IPS-NIHi7 (cell line): ENCODE data around the gene RNF10.
A peak's percentile ranks its signal among the peaks of the same experiment; 100 is the strongest.
"Not testable (repeated sequence)": the region's sequence is repeated elsewhere in the genome, so short reads cannot be mapped to it uniquely, and the experiment has no call there.

ENCODE experiments used
- DNase-seq: peaks from one replicate; pipeline ENCODE4 v3.0.0; 2012; ENCODE audit warnings: mixed read lengths; ENCODE audit errors: extremely low spot score

Gene RNF10

DNA sequence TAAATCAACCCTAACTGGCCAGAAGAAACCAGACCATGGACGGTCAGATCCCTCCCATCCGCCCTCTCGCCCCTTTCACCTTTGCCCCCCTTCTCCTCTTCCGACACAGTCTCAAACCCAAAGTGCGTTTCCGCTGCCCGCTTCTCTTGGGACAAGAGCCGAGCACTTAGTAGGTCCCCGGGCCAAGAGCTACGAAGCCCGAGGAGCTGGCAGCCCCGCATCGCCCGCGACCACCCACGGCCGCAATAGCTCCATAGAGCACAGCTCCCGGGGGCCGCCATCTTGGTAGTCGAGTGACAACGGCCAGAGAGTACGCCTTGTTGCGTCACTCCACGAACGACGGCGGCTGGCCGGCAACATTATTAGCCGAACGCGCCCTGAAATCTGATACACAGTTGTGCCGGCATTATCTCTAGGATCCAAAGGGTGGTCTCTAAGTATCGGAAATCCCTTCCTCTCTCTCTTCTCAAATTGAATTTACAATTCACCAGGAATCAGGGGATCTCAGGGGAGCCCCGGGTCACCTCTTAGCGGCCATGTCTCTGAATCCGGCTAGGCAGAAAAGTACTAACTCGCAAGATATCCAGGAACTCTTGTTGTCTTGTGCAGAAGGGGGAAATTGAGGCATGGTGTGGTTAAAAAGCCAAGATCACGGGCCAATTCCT is 5.2 kb upstream of the RNF10 start, which contains the start of gene COQ5:
TSS of gene COQ5 (minus strand) at position 298 of the 665 bp plus-strand sequence. CDS start at position 281, 17 bp downstream.
- DNase-seq, result peak; percentile 88

DNA sequence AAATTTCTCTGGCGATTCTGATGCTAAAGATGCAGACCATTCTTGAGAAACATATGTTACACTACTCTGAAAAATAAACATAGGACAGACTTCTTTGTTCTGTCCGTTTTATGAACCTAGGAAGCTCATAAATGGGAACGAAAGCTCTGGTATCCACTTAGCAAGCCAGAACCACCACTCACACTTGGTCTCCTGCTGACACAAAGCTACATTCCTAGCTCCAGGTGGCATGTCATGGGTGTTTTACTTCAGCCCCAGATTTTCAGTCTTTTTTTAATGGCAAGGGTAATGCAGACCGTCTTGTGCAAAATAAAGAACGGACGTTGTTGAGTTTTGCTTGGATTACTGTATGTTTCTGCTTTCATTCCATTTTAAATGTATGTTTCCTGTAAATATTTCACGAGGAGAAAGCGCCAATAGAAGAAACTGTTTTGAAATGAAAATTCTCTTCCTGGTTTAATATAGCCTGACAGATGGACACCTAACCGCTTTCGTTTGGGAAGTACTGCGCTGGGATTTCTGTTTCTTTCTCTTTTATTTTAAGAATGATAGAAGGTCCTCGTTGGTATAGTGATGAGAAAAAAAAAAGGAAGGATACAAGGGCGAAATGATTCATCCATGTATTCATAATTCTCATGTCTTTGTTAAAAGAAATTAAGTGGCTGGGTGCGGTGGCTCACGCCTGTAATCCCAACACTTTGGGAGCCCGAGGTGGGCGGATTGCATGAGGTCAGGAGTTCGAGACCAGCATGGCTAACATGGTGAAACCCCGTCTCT is 4.3 kb upstream of the RNF10 start:
- peak; percentile 54 for DNase-seq

- not testable (repeated sequence) for DNase-seq
Measured at GRCh38 chr12:120530418-120530761, 3.8 kb upstream of the RNF10 start.

GRCh38 chr12:120532701-120533238 is 1.4 kb upstream of the RNF10 start:
- no peak for DNase-seq

- peak; percentile 77 for DNase-seq
Measured at GRCh38 chr12:120534703-120535655, 823 bp downstream of the RNF10 start.

- no peak for DNase-seq
Measured at GRCh38 chr12:120536064-120536791, 2.1 kb downstream of the RNF10 start.

DNA sequence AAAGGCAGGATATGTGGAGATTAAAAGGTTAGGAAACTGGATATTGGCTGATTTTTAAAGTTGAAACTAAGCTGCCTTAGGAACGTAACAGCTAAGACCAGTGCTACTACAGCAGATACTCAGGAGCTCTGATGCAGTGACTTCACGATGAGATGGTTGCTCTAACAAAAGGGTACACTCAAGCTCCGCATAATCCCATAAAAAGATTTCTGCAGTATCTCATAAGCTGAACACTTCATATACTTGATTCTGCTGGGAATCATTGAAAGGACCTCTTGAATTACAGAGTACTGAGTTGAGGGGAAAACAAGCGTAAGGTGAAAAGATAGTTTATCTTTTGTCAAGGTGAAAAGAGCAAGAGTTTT is 3.7 kb downstream of the RNF10 start:
- no peak for DNase-seq

DNA sequence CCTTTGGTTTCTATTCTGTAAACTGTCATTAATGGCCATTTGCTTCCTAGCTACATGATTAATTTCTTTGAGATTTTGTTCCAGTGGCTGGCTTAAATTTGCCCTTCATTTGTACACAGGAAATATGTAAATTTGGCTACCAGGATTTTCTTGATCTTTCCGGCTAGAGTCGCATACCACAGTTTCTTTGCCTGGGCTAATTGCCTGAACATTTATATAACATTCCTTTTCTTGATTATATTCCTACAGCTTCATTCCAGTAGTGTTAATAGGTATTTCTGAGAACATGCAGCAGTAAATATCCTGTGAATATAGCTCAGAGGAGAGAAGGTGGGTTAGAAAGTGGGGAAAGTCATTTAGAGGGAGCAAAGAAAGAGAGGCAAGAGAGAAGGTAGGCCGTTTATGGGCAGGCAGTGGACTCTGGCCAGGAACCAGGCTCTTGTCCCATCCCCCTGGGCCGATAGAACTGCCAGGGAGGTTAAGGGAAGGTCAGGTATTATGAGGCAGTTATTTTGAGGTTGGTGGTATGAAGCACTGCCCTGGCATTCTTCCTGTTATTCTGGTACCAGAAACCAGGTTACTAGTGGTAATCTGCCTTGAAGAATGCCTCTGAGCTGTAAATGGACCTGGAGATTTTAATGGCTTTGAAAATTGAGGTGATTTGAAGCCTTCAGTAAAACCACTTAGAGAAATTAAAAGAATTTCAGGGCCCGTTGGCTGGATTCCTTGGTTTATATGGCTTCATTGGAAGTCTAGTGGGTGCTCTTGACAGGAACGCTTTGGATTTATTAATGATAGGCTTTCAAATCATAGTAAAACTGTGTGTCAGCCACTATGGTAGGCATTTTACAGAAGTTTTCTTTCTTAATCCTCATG is 4.4 kb downstream of the RNF10 start:
- DNase-seq, result no peak

- DNase-seq, result no peak
Measured at GRCh38 chr12:120539303-120539702, 5.1 kb downstream of the RNF10 start.

GRCh38 chr12:120540445-120540844 is 6.3 kb downstream of the RNF10 start:
- no peak for DNase-seq

DNA sequence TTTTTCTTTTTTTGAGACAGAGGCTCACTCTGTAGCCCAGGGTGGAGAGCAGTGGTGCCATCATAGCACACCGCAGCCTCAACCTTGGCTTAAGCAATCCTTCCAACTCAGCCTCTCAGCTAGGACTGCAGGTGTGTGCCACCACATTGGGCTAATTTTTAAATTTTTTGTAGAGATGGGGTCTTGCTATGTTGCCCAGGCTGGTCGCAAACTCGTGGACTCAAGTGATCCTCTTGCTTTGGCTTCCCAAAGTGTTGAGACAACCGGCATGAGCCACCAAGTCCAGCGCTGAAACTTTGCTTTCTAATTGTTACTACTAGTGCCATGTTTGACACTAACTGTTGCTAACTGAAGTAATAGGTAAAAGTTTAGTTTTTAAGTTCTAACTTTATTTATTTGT is 8.0 kb downstream of the RNF10 start:
- DNase-seq, result no peak

- no peak for DNase-seq
Measured at GRCh38 chr12:120544691-120545090, 10.5 kb downstream of the RNF10 start.

GRCh38 chr12:120546050-120546386 is 11.9 kb downstream of the RNF10 start:
- DNase-seq, result no peak

DNA sequence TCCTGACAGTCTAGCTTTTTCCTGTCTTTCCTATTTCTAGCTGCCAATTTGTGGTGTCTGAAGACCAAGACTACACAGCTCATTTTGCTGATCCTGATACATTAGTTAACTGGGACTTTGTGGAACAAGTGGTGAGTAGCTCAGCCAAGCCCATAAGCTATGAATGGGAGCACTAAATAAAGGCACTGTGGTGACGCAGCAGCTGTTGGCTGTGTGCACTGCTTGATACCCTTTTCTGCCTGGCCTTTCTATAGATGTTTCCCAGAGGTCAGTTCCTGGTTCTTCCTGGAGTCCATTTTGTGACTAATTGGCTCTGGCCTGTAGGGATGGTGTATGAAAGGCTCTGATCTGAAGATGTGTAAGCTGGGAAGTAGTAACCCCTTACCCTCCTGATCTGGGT is 20.5 kb downstream of the RNF10 start:
- no peak for DNase-seq

GRCh38 chr12:120557589-120557988 is 23.4 kb downstream of the RNF10 start:
- DNase-seq, result no peak

DNA sequence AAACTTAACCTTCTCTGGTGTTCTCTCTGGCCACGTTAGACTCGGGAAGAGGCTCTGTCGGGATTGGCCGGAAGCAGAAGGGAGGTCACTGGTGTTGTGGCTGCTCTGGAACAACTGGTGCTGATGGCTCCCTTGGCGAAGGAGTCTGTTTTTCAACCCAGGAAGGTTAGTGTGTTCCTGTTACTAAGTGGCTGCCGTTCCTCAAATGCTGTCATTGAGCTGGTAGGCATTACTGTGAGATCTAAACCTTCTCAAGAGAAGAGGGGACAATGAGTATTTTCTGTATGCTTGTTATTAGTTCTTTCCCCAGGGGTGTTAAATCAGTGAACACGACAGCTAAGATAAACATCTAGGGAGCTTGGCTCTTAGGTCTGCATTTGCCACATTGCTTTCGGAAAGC is 28.8 kb downstream of the RNF10 start:
- DNase-seq, result no peak

- DNase-seq, result no peak
Measured at GRCh38 chr12:120563495-120563894, 29.3 kb downstream of the RNF10 start.

DNA sequence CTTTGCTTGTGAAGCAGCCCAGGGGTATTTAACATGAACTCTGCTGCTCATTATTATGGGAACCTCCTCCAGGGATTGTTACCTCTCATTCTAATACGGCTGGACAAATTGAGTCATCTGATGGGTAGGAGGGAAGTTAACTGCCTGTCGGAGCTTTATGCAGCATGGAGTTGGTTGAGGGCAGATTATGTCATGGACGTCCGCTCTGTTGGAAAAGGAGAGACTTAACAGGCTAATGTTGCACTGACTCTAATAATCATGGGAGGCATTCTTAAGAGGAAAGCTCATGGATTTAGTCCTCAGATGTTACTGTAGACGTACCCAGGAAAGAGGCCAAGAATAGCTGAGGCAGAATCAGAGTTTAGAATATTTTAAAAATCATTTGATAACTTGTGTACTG is 37.1 kb downstream of the RNF10 start:
- no peak for DNase-seq

DNA sequence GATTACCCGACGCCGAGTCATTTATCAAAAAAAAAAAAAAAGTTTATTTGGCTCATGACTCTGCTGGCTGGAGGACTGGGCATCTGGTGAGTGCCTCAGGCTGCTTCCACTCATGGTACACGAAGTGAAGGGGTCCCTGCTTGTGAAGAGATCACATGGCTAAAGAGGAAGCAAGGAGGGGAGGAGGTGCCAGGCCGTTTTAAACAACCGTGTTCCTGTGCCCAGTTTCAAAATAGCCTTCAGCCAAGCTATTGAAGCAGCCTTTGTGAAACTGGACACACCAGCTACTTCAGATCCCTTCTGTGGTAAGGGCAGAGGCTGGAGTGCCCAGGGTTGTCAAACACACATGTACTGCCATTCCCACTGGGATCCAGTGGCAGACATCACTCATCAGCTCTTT is 39.4 kb downstream of the RNF10 start:
- DNase-seq, result no peak

- DNase-seq, result no peak
Measured at GRCh38 chr12:120574106-120574505, 40.0 kb downstream of the RNF10 start.
